Stimulated activated CD8-positive, alpha-beta memory T cell treated with anti-CD3 and anti-CD28 coated beads, Interleukin-4, amount 100 ng/mL, for 4 hours (primary cell): ENCODE results near the gene METRN.
A peak's percentile ranks its signal among the peaks of the same experiment; 100 is the strongest.
"Not testable (repeated sequence)": the region's sequence is repeated elsewhere in the genome, so short reads cannot be mapped to it uniquely, and the experiment has no call there.

Experiments
- DNase-seq, 2 donors: peaks; one replicate each; pipeline ENCODE4 v3.0.0-alpha.2; 2020; ENCODE audit warnings: low read depth in 2 of 2, low spot score in 1 of 2

METRN gene

GRCh38 chr16:734208-734980 lies 19.5 kb downstream of the METRN start:
- no peak for DNase-seq

- no peak for DNase-seq
These were observed 20.3 kb downstream of the METRN start for GRCh38 chr16:734981-735881.

- no peak for DNase-seq
These were observed 21.1 kb downstream of the METRN start for GRCh38 chr16:735982-736453.

GRCh38 chr16:736936-737481 lies 22.1 kb downstream of the METRN start:
- no peak for DNase-seq

GRCh38 chr16:739560-740458 lies 24.9 kb downstream of the METRN start:
- DNase-seq, result no peak

- DNase-seq, result no peak
These were observed 25.5 kb downstream of the METRN start for GRCh38 chr16:740459-740763.

- peak; percentile 83 to 85 for DNase-seq
These were observed 26.0 kb downstream of the METRN start, which contains the start of gene CIAO3 for GRCh38 chr16:740764-741505. Gene CIAO3, minus strand, starts transcription at chr16:740997. Its CDS starts 12 bp downstream, at chr16:740985.

- no peak for DNase-seq
These were observed 27.2 kb downstream of the METRN start for GRCh38 chr16:741986-742629.

- not testable (repeated sequence) for DNase-seq
These were observed 28.0 kb downstream of the METRN start for GRCh38 chr16:742894-743293.

GRCh38 chr16:743794-744500 lies 29.0 kb downstream of the METRN start:
- no peak for DNase-seq

GRCh38 chr16:745739-746138 lies 30.8 kb downstream of the METRN start:
- no peak for DNase-seq

GRCh38 chr16:746637-747036 lies 31.7 kb downstream of the METRN start:
- no peak for DNase-seq

GRCh38 chr16:747978-748746 lies 33.2 kb downstream of the METRN start:
- no peak for DNase-seq

GRCh38 chr16:749010-749409 lies 34.1 kb downstream of the METRN start:
- no peak for DNase-seq

GRCh38 chr16:750485-750884 lies 35.6 kb downstream of the METRN start:
- DNase-seq, result no peak

- DNase-seq, result no peak
These were observed 36.5 kb downstream of the METRN start for GRCh38 chr16:751152-752006.

- no peak for DNase-seq
These were observed 37.0 kb downstream of the METRN start for GRCh38 chr16:752007-752312.
